ENCODE data around the gene C11orf91.

C11orf91 gene

DNA sequence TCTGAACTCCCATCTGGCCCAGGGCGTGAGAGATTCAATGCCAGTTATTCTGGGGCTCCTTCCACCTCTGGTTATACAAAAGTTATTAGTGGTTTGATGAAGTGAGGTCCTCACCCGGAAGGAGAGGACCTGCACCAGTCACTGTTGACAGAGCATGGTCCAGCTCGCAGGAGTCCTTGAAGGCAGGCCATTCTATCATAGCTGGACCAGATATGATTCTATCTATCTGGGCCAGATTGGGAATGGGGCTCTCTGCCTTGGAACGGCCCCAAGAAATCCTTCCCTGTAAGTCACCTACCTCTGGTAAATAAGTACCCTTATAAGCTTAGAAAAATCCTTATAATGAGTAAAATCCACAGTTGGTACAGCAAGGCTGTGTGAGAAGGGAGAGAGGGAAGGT, 50.7 kb downstream of the C11orf91 start:
- Histone ChIP-seq H3K27me3 (ENCODE audit: control insufficient read depth, insufficient read depth, low read length) (no peaks in the 10 kb centered on the region; the same call in 1 of the 2 replicates), H3K4me3 (ENCODE audit: low read length) (no peak overlapping the region), H3K4me1 (ENCODE audit: control insufficient read depth, insufficient read depth, low read length) (0 out of 2 replicates have a peak, but pooled peaks cover 1% of the 10 kb centered on the region), H3K27ac (ENCODE audit: low read length) (no peak overlapping the region), H3K9me3 (ENCODE audit: control insufficient read depth, insufficient read depth, low read length) (no peaks in the 10 kb centered on the region), H3K36me3 (ENCODE audit: control insufficient read depth, insufficient read depth, low read length) (no peaks in the 10 kb centered on the region; the same call in 1 of the 2 replicates)
- WGBS (ENCODE audit: insufficient coverage, insufficient read length): no CpG with 5 or more reads among the region's 4 CpGs
- DNase-seq (ENCODE audit: low read depth, low spot score): no peak

Measured in iPS DF 6.9 (cell line).